NCI-H1092 (cell line): ENCODE results near the gene MSL3.

Source experiments
- DNase-seq: peaks from one replicate; lab custom pipeline; 2025; lab: John Stamatoyannopoulos, UW

The MSL3 gene

DNA sequence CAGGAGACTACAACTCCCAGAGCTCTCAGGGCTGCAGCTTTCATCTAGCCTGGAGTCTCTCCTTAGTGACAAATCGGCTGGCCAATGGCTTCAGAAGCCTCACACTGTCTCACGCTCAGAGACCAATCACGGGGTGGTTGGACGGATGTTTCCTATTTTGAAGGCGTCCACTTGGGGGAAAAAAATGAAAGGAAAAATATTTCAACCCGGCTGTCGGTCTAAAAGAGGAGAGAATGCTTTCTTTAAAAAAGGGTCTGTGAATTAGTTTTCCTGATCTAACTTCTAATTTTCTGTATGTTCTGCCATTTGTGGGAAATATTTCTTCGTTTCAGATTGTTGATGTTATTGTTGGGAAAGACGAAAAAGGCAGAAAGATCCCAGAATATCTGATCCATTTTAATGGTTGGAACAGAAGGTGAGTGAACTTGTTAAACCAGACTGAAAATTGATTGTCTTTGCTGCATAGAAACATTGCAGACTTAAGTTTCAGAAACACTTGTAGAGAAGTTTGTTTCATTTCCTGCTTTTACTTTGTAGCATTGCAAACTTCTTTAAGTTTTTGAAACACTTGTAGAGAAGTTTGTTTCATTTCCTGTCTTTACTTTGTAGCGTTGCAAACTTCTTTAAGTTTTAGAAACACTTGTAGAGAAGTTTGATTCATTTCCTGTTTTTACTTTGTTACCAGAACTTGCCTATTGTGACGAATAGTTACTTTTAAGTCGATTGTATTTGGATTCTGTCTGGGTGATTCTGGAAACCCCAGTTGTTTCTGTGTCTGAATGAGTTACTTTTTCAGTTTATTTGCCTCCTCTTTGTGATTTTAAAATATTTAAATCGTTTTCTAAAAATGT, 1.6 kb downstream of the MSL3 start:
- DNase-seq = peak; percentile 89

DNA sequence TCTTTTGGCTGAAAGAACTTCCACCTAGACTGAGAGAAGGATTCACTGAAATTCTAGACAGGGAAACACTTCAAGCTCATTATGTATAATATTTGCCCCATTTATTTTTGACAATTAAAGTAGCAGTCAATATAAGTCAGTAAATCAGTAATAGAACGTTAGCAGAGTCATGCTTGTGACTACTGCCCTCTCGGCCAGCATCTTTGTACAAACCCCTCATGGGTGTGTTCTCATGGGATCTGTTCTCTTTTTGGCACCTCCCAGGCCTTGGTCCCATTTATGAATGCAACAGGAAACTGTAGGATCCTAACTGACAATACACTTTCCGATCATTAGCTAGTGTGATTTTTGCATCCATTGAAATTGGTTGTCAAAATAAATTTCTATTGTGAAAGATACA, 2.9 kb downstream of the MSL3 start:
- DNase-seq = no peak

DNA sequence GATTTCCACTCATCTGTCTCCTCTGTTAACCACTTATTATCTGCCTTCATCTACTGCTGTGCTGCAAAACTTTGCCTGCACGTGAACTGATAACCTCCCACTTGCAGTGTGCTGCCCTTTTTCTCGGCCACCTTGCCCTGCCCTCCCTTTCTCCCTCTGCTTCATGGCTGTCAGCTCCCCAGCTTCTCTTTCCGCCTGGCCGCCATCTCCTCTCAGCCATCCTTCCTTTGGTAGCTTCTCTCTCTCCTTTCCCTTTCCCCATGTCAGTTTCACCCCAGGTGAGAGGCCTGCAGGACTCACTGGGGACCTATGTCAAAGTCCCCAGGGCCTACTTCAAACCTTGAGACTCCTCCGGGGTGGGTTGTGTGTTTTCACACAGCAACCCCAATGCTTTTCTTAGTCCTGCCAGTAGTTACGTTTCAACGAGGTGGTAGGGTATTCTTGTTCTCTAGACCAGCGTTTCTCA, 6.6 kb downstream of the MSL3 start:
- DNase-seq = no peak

DNA sequence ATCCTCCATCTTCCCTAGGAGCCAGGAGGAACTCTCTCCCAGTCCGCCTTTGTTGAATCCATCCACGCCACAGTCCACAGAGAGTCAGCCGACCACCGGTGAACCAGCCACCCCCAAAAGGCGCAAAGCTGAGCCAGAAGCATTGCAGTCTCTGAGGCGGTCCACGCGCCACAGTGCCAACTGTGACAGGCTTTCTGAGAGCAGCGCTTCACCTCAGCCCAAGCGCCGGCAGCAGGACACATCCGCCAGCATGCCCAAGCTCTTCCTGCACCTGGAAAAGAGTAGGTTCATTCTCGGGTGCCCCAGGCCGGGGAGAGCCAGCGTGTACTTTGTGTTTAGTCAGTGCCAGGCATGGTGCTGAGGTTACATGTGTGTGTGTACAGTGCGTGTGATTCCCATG, 7.4 kb downstream of the MSL3 start:
- DNase-seq = no peak

DNA sequence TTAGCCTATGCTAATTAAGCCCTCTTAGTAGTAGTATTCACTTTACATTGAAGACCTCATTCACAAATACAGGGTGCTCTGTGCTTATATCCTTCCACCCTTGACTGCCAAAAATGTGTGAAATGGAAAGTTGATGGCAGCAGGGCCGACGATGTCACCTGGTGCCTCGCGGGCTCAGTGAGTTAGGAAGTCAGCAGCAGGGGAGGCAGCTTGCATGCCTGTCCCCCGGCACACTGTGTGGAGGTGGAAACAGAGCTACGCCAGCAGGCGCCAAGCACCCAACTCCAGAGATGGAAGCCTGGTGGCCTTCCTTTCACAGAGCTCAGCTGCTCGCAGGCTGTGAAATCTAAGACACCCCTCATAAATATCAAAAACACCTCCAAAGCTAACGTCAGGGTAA, 8.4 kb downstream of the MSL3 start:
- DNase-seq = no peak

DNA sequence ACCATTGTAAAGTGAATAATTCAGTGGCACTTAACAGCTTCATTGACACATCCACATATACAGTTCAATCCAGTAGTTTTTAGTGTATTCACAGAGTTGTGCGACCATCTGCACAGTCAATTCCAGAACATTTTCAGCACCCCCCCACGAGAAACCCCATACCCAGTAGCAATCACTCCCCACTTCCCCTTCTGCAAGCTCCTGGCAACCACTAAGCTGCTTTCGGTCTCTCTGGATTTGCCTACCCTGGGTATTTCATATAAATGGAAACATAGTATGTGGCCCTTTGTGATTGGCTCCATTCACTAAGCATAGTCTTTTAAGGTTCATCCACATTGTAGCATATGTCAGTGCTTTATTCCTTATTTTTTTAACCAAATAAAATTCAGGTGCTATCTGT, 10.0 kb downstream of the MSL3 start:
- no peak for DNase-seq

DNA sequence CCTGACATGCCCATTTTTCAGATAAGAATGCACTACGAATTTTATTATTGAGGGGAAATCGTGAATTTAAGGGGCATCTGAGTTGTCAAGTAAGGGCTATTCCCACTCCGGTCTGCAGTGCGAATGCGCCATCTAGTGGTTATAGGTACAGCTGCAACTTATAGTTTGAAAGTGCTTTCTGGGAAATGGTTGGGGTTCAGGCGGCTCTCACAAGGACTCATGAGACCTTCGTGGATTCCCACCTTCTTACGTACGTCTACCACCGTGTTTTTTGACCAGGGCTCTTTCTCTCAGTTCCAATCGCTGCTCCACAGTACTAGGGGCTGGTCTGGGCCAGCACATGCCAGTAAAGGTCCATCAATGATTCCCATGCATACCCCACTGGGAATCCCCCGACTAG, 12.3 kb downstream of the MSL3 start:
- DNase-seq = no peak

DNA sequence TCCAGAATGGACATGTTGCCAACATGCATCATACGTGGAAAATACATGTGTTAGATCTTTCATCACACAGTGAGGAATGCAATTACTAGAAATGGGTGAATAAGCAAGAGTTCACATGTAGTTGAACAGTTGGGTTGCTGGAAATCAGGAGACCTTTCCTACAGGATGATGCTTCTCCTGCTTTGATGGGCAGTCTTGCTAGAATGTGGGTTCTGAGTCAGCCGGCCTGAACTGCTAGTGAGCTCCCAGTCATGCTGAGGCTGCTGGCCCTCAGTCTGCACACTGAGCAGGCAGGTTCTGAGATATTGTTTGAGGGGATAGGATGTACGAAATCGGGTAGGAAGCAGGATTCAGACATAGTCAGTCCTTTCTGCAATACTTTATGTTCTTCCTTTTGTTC, 20.2 kb downstream of the MSL3 start:
- DNase-seq = no peak

DNA sequence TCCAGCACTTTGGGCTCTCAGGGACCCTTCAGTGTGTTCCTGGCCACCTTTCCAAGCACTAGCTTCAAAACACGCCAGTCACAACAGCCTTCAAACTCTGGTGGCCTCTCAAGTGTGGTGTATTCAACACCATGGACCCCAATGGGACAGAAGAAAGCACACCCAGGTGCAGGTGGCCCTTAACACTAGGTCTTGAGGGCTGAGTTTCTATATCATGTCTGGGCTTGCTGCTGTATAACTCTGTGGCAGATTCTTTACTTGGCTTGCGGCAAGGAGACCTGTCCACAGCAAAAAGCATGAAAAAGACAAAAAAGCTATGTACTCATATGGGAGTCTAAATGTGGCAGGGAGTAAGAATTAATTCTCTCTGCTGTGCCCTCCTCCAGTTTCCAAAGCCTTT, 23.1 kb downstream of the MSL3 start:
- no peak for DNase-seq

DNA sequence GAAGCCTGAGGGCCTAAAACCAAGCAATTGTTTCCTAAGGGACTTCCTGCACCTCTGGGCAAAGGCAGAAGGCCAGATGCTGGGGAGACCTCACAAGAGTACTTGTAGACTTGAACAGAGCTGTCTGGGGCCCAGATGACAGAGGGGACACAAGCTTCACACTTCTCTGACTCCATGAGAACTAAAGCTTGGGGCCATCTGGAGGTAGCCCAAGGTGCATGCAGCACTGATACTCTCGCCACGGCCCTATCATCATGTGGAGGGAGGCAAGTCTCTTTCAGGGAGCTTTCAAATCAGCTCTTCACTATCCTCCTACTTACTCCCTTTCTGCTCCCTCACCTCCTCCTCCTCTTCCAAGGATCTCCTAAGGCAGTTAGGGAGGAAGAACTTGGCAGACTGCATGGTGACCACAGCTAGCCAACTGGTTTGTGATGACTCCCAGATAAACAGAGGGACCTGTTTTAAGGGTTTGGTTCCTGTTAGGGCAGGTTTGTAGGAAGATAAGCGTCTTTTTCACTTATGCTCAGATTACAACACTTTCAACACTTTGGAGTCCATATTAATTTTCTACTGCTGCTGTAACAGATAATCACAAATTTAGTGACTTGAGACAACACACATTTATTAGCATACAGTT, 23.8 kb downstream of the MSL3 start:
- DNase-seq = no peak

DNA sequence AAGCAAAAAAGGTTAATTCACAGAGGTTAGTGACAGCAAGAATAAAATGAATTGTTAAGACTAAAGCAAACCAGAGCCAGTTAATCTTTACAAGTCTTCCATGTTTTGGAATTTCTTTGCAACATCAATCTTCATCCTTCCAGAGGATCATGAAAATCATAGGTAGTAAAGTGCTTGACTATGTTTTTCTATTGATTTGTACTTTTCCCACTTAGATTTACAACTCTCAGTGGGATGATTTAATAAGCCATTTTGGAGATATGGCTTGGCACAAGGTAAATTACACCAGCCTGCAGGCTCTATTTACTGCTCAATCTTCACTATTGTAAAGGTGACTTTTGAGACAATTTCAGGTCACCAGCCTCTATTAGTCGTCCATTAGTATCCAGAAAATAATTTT, 26.5 kb downstream of the MSL3 start:
- no peak for DNase-seq

DNA sequence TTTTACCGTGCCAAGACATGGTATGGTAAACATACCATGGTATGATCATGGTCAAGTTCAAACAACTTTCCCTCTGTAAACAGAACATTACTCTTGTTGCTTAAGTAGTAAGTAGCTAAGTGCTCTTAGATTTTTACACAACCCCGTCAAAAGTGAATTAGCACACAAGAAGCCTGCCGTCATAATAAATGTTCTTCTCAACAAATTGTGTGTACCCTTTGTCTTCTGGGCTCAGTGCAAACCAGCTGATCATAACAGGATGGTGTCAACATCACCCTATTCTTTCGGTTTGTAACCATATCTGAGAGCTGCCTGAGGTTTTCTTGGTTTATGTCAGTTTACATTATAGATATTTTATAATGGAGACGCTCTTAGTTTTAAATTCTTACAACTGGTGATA, 28.8 kb downstream of the MSL3 start:
- no peak for DNase-seq

DNA sequence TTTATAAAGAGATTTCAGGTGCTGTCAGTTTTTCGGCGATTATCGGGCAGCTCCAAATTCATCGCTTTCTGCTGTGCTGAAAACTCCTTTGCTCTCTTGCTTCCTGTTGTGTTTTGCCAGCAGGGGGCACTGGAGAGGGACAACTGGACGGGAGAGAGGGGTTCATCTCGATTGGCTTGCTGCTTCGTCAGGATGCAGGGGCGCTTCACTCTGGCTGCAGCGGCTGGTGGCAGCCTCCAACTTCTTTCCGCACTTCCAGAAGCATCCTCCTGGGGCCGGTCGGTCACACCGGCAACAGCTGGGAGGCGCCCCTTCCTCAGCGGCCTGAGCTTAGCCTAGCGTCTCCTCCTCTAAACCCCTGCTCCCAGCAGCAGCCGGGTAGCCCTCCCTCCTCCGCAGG, 29.5 kb downstream of the MSL3 start:
- no peak for DNase-seq

DNA sequence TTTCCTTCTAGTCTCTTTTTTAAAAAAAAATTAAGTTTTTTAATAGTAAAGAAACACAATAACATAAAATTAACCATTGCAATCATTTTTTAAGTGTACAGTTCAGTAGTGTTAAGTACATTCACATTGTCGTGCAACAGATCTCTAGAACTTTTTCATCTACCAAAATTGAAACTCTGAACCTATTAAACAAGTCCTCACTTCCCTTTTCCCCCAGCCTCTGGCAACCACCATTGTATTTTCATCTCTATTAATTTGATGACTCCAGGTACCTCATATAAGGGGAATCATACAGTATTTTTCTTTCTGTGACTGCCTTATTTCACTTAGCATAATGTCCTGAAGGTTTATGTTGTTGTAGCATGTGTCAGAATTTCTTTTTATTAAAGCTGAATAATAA, 31.8 kb downstream of the MSL3 start:
- DNase-seq = no peak

DNA sequence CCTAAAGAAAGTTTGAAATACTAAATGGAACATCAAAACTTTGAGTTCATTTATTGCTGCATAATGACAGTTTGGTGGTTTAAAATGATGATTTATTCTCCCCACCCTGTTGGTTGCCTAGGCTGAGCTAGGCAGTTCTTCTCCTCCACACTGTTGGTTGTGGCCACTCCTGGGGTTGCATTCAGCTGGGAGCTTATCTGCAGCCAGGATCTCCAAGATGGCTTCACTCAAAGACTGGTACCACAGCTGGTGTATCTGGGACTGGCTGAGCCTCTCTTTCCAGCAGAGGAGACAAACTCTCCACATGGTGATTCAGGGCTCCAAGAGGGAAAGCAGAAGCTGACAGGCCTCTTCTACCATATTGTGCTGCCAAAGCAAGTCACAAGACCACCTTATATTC, 33.1 kb downstream of the MSL3 start:
- DNase-seq = no peak

DNA sequence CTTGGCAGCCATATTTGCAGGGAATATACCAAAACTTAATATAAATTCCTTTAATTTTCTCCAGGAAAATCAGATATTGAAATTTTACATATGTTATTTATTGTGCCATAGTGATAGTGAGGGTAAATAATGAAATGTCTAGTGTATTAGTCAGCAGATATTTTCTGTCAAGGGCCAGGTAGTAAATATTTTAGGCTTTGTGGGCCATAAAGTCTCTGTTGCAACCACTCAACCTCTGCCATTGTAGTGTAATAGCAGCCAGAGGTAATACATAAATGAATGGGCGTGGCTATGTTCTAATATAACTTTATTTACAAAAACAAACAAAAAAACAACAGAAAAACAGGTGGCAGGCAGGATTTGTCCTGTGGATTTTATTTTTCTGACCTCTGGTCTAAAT, 33.5 kb downstream of the MSL3 start:
- no peak for DNase-seq

DNA sequence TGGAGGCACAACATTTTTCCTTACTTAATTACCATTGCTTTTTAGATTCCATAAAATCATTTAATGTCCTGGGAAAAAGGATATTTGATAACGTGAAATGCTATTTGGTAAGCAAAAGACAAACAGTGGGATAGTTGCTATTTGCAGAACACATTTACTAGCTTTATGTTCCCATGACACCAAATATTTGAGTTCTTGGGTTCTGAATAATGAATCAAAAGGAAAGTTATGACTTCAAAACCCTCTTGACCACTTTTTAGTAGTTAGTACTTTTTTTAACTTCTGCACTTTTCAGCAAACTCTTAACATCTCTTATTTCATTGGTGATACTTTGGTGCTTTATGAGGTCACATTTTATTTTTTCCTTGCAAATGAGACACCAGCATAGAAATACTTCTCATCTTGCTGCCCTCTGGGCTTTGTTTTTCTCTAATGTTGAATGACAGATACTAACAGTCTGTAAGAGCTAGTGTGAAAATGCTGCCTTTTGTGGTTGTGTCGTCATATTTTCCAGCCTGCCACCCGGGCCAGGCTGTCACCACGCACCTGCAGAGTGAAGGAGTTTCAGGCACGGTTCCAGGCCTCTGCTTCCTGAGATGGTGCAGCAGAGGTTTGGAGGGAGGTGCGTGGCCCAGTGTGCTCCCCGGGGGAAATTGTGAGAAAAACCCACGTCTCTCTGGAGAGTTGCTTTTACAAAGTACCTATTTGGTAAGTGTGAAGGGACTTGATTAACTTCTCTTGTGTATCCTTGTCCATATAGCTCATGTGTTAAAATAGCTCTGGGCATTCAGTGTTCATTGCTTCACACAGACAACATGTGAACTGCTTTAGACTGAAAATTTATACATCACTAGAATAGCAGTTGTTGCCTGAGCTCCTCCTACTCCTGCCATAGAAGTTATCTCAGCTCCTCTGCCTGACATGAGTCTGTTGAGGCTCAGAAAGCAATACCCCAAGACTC, 34.7 kb downstream of the MSL3 start:
- peak; percentile 5 for DNase-seq

DNA sequence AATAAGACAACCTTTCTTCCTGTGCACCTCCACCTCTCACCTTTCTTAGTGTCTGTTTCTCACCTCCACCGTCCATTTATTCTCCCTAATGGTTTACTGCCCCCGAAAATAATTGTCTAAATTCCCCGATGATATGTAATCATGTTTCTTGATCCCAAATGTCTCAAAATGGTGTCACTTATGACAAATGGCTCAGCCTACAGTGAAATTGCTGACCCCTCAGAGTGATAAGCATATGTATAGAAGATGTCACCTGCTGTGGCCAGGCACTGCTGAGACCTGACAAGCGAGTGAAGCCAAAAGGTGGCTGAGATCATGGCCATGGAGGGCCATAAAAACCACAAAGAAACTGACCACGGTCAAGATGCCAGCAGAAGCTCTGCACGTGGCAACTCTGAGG, 35.7 kb downstream of the MSL3 start:
- no peak for DNase-seq

DNA sequence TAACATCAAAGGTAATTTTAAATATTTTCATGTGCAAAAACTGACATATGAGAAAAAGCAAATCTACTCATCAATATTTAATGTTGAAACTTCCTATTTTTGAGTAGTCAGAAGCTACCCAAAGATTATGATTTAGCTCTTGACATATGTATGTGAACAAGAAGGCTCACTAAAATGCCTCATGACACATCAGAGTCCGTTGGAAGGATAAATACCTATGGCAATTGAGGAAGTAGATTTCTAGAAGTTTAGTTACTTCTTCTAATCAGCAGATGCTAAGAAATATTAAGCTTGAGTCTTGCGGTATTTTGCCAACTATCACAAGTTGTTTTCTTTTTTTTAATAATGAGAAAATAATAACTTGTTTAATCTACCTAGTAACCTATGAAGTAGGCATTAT, 55.3 kb downstream of the MSL3 start:
- DNase-seq = no peak
